Inflammatory macrophage (primary cell): ENCODE measurements around the gene DPY19L1.
"Not testable (repeated sequence)": the region's sequence is repeated elsewhere in the genome, so short reads cannot be mapped to it uniquely, and the experiment has no call there.

Source experiments
- DNase-seq, 2 donors: peaks; one replicate each; pipeline ENCODE4 v3.0.0-alpha.2; 2020 to 2022

The DPY19L1 gene

DNA sequence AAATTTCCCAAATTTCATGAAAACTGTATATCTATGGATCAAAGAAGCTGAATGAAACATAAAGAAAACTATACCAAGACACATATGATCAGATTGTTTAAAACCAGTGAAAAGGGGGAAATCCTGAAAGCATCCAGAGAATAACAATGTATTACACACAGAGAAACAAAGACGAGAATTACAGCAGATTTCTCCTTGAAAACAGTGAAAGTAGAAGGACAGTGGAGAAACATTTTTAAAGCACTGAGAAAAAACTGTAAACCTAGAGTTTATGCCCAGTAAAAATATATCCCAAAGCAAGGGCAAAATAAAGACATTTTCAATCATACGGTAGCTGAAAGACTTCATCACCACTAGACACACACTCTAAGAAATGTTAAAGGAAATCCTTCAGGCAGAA lies 121.0 kb downstream of the DPY19L1 start:
- DNase-seq, result no peak

DNA sequence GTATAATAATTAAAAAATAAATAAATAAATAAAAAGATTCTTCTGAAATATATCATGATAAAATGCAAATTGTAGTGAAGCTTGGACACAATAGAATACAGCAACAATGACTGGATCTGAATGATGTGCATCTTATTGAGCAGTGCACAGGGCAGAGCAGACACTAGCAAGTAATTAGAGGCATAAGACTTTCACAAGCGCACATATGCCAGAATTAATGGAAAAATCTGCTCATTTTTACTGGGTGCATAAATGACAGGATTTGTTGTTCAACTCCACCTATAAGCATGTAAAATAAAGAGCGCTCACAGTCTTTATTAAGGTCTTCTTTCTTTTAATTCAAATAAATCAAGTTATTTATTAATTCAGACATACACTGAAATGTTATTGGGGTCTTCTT lies 125.0 kb downstream of the DPY19L1 start:
- no peak for DNase-seq

DNA sequence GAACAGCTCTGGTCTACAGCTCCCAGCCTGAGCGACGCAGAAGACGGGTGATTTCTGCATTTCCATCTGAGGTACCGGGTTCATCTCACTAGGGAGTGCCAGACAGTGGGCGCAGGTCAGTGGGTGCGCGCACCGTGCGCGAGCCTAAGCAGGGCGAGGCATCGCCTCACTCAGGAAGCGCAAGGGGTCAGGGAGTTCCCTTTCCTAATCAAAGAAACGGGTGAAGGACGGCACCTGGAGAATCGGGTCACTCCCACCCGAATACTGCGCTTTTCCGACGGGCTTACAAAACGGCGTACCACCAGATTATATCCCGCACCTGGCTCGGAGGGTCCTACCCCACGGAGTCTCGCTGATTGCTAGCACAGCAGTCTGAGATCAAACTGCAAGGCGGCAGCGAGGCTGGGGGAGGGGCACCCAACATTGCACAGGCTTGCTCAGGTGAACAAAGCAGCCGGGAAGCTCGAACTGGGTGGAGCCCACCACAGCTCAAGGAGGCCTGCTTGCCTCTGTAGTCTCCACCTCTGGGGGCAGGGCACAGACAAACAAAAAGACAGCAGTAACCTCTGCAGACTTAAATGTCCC lies 130.9 kb downstream of the DPY19L1 start:
- not testable (repeated sequence) for DNase-seq

DNA sequence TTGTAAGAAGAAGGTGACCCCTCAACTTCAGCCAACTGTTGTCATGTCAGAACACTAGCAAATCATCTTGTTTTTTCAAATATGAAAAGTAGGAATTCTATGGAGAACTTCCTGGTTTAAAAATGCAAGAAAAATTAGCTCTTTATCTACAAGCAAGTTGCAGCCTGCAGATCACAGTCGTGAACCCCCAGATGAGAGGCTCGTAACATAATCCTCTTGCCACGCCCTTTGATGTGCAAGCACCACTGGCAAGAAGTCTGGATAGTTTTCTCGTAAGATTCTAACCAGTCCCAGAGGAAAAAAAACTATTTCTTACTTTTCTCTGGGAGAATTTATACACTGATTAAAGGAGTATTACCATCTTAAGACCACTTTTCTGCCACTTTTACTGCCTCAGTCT lies 132.3 kb downstream of the DPY19L1 start:
- no peak for DNase-seq

DNA sequence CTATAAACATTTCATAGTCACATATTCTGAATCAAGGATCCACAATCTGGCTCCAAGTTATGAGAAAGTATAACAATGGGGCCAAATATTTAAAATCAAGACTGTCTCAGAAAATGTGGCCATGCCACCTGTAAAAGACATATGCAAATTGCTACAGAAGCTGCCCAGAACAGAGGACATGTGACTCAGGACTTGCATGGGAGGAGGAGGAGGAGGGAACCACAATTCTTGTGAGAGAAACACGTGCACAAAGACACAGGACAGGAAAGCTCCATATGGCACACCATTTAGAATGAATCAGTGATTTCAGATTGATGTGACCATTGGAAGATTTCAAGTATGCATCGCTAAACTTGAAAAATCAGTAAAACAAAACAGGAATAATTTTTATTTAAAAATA lies 133.4 kb downstream of the DPY19L1 start:
- not testable (repeated sequence) for DNase-seq

DNA sequence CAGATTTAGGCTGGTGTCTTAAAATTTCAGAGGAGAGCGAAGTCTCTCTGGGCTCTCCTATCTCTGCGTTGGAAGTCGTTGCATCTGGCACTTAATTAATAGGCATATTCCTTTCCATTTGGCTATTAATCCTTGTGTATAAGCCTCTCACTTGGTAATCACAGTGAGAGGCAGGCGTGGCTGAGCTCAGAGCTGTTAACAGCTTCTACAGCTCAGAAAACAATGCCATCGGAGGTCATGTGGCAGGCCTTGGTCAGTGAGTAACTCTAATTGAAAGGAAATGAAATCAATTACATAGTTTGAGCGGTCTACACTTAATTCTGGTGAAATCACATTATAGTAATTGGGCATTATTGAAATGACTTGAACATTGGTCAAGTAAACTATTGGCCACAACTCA lies 135.1 kb downstream of the DPY19L1 start:
- DNase-seq, result no peak

DNA sequence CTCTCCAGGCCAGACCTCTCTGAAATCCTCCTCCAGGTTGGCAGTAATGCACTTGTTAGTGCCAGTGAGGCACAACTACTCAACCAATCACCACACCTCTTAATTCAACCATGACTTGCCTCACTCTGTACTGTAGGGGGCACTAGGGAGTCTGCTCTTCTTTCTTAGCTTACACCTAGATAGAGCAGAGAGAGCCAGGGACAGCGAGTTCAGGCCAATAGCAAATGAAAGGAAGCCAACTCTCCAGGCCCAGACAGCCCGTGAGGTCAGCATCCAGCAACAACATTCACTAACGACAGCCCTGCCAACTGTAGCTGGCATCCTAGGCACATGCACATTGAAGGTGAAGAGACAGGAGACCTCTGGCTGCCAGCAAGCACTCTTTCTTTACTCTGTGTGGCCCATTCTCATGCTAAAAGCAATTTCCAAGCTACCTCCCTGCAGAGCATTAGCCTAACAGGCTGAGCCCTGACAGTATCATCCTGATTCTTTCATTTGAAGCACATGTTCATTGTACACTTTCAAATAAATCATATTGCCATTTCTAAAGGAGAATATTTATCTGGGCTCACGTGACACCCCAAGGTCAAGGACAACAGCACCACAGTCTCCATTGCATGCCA lies 136.3 kb downstream of the DPY19L1 start:
- DNase-seq, result no peak

DNA sequence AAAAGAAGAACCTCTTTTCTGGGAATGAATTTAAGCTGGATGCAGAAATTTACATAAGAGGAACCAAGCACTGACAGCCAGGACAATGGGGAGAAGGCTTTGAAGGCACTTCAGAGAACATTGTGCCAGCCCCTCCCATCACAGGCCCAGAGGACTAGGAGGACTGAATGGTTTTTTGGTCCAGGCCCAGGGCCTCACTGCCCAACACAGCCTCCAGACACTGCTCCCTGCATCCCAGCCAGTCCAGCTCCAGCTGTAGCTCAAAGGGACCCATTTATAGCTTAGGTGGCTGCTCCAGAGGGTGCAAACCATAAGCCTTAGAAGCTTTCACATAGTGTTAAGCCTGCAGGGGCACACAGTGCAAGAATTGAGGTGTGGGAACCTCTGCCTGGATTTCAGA lies 142.1 kb downstream of the DPY19L1 start:
- DNase-seq, result no peak

DNA sequence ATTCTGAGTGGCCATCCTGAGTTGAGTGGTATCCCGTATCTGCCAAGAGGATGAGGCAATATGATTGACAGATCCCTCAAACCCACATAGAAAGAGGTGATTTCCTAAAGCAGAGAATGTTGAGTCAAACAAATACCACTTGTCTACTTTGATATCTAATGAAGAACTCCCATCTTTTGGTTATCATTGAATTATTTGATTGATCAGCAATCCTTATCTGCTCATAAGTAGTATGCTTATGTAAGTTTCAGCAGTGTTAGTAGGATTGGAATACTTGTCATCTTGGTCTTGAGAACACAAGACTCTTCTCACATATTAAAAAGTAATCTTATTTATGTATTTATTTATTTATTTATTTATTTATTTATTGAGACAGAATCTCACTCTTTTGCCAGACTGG lies 147.3 kb downstream of the DPY19L1 start:
- DNase-seq, result no peak

DNA sequence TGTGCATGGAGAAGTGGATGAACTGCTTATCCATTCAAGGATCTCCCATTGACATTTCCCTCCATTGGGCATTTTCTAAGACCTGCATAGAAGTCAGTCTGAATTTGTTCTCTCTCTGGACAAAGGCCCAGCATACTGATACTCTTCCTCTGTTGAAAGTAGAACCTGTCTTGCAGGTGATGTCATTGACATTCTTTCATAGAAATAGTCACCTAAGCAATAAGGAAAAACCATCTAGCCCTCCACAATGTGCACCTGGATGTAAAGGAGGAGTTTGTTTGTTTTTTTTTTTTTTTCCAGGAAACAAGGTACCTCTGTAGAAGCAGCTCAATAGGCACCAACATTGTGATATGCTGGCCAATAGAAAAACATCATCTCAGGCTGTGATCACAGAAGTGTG lies 150.4 kb downstream of the DPY19L1 start:
- no peak for DNase-seq

DNA sequence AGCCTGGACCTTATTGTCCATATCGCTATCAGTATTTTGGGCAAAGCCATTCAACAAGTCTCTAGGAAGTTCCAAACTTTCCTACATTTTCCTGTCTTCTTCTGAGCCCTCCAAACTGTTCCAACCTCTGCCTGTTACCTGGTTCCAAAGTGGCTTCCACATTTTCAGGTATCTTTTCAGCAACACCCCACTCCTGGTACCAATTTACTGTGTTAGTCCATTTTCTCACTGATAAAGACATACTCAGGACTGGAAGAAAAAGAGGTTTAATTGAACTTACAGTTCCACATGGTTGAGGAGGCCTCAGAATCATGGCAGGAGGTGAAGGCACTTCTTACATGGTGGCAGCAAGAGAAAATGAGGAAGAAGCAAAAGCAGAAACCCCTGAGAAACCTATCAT lies 153.4 kb downstream of the DPY19L1 start:
- DNase-seq, result not testable (repeated sequence)

DNA sequence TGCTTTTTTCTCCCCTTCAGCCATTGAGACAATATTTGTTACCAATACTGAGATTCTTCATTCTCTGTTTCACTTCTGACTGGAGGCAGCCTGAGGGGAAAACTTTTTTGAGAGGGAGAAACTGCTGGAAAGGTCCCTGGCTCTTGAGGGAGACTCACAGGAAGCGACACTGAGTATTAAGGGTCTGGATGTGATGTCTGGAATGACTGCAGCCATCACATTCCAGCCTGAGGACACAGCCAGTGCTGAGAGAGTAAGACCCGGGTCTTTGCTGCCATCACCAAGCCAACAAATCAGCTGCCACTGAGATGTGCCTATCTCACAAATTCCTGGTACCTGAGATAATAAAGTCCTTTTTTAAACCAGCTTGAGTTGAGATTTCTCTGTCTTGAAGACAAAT lies 157.4 kb downstream of the DPY19L1 start:
- no peak for DNase-seq

DNA sequence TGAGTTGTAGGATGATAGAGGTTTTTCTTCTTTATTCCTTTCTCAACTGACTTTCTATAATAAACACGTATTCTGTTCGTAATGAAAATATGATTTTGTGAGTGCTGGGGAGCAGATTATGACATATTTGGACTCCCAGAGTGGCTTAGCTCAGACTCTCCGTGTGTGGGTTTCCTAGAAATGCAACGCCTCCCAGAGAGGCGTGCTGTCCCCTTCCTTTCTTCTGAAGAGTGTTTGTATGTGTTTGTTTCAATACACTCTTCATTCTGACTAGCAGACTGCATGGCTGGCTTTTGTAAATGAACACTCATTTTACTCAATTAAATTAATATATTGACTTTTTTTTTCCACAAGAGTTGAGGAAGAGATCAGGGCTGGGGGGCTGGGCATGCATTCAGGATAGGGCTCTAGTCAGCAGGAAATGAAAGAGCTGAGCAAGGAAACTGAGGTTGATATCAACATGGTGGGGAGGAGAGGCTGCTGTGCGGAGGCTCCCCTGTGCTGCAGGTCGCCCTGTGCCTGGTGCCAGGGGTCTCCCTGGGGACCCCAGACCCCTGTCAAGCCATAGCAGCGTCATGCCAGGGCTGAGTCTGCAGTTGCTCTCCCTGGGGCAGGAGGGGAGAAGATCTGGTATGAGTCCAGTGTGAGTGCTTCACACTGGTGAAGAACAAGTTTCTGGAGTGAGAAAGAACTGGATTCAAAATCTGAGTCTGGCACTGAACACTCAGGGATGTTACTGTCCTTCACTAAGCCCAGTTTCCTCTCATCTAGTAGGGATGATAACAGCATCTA lies 158.1 kb downstream of the DPY19L1 start:
- not testable (repeated sequence) for DNase-seq
